GM19023 (cell line): ENCODE data around the gene TMPRSS2.

Source experiments
- ATAC-seq: cut with Tn5 transposase; IDR thresholded peaks from one replicate; pipeline ENCODE4 v1.9.1; 2021; ENCODE audit warnings: mild to moderate bottlenecking, moderate library complexity; ENCODE audit not compliant: unreplicated experiment

Gene TMPRSS2

GRCh38 chr21:41451753-41452676 is 55.9 kb downstream of the TMPRSS2 start:
- no peak for ATAC-seq

- no peak for ATAC-seq
These were observed 58.3 kb downstream of the TMPRSS2 start for GRCh38 chr21:41449613-41450012.

GRCh38 chr21:41447356-41447755 is 60.6 kb downstream of the TMPRSS2 start:
- no peak for ATAC-seq

GRCh38 chr21:41446586-41446985 is 61.4 kb downstream of the TMPRSS2 start:
- ATAC-seq = no peak

- no peak for ATAC-seq
These were observed 62.5 kb downstream of the TMPRSS2 start for GRCh38 chr21:41445465-41445862.

GRCh38 chr21:41444703-41445464 is 63.1 kb downstream of the TMPRSS2 start:
- no peak for ATAC-seq

GRCh38 chr21:41443562-41443961 is 64.4 kb downstream of the TMPRSS2 start:
- no peak for ATAC-seq

- no peak for ATAC-seq
These were observed 65.3 kb downstream of the TMPRSS2 start for GRCh38 chr21:41442481-41443186.

- no peak for ATAC-seq
These were observed 66.4 kb downstream of the TMPRSS2 start for GRCh38 chr21:41441546-41441945.

GRCh38 chr21:41439248-41439647 is 68.7 kb downstream of the TMPRSS2 start:
- ATAC-seq = no peak

- ATAC-seq = no peak
These were observed 69.4 kb downstream of the TMPRSS2 start for GRCh38 chr21:41438425-41439113.

GRCh38 chr21:41437729-41438128 is 70.2 kb downstream of the TMPRSS2 start:
- ATAC-seq = no peak

GRCh38 chr21:41435706-41436105 is 72.3 kb downstream of the TMPRSS2 start:
- no peak for ATAC-seq

- no peak for ATAC-seq
These were observed 74.4 kb downstream of the TMPRSS2 start for GRCh38 chr21:41433566-41433965.

GRCh38 chr21:41432562-41433460 is 75.1 kb downstream of the TMPRSS2 start:
- no peak for ATAC-seq

GRCh38 chr21:41431788-41432548 is 76.0 kb downstream of the TMPRSS2 start:
- ATAC-seq = peak; percentile 78

- ATAC-seq = no peak
These were observed 78.0 kb downstream of the TMPRSS2 start for GRCh38 chr21:41429925-41430491.

GRCh38 chr21:41429305-41429704 is 78.7 kb downstream of the TMPRSS2 start:
- ATAC-seq = no peak

GRCh38 chr21:41428847-41429246 is 79.1 kb downstream of the TMPRSS2 start:
- no peak for ATAC-seq
